CD4-positive, alpha-beta T cell treated with Interleukin-4 for 4 hours (primary cell): ENCODE data around the gene DOCK4.

ENCODE experiments used
- DNase-seq: peaks from one replicate; pipeline ENCODE4 v3.0.0-alpha.2; 2020

Gene DOCK4

DNA sequence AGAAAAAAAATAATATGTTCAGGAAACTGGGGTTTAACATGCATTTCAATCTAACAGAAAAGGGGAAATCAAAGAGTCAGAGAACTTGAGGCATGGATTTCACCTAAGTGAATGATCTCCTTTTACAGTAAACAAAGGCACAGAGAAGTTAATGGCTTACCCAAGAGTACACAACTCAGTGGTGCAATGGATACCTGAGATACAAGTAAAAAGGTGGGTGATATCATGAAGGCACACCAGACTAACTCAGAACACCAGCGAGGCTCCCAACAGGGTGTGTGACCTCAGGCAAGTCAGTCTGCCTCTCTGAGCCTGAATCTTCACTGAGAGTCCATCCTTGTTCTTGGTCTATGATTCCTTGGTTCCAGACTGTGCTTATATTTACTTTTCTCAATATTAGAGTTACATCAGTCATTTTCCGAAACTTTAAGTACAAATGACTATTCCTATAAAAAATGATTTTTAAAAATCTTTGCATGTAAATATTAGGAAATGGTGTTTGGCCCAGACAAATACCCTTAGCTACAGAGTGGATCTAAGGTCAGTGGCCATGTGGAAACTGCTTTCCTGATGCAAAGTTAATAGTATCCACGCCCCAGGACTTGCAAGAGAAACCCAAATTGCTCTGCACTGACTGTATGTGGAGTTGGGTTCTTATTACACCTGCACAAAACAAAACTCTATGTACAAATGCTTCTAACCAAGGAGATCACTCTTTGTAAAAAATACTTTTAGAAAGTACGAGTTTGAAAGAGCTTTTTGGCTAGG lies 361.1 kb downstream of the DOCK4 start:
- DNase-seq = no peak

DNA sequence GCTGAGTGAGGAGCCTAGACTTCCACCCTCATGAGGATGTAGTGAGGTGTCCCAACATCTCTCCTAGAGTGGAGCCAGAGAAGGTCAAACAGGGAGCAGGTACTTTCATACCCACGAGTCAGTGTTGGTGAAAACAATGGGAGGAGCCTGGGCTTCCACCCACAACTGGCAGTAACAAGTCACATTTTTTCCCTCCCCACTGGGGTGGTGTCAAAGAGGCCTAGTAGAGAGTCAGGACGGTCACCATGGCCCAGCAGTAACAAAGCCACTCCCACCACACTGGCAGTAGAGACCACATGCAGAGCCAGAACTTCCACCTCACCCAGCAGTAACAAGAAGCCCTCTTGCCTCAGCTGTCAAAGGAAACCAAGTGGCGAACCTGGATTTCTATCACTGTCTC lies 363.7 kb downstream of the DOCK4 start:
- DNase-seq = no peak

DNA sequence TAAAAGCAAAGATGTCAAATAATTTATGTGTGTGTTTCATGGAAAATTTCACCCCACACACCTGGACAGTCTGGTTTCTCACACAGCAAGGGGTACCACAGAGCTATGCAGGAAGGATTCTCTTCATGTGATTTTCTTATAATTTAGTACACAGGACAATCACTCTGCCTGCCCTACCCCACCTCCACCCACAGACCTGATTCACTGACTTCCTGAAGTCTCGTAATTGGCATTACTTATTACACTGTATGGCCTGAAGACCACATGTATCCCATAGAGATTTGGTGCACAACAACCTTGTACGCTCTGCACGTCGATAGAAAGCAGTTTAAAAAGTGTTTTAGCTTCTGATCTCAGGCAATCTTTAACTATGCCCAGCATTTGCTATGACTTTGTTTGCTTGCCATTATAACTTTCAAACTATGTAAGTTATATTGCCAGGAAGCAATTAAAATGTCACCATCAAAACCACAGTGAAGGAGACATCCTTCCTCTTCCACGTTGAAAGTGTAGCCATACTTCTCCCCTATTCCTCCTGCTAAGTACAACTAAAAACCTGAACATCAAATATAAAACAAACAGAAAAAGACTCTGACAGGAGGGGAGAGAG lies 364.5 kb downstream of the DOCK4 start:
- no peak for DNase-seq

- no peak for DNase-seq
Observed at GRCh38 chr7:111840528-111840927, 365.7 kb downstream of the DOCK4 start.

DNA sequence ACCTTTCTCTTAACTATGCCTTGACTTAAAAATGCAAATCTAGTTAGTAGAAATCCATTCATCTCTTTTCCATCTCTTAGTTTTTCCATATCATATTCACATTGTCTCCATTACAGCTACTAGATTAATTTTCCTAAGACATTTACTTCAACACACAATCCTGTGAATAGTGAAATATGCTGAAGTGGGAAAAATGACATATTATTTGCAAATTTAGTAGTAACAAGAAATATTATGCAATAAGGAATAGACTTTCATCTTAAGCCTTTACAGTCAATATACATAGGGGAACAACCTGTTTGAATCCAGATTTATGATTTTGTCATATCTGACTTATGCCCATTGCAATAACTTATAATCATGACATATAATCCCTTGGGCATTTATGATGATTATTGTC lies 366.9 kb downstream of the DOCK4 start:
- DNase-seq = no peak

- no peak for DNase-seq
Observed at GRCh38 chr7:111836592-111836991, 369.6 kb downstream of the DOCK4 start.

- no peak for DNase-seq
Observed at GRCh38 chr7:111835066-111835465, 371.1 kb downstream of the DOCK4 start.

- DNase-seq = no peak
Observed at GRCh38 chr7:111834367-111834766, 371.8 kb downstream of the DOCK4 start.

- DNase-seq = no peak
Observed at GRCh38 chr7:111833466-111833865, 372.7 kb downstream of the DOCK4 start.

- no peak for DNase-seq
Observed at GRCh38 chr7:111832174-111832573, 374.0 kb downstream of the DOCK4 start.

GRCh38 chr7:111829221-111829620 lies 377.0 kb downstream of the DOCK4 start:
- DNase-seq = no peak

DNA sequence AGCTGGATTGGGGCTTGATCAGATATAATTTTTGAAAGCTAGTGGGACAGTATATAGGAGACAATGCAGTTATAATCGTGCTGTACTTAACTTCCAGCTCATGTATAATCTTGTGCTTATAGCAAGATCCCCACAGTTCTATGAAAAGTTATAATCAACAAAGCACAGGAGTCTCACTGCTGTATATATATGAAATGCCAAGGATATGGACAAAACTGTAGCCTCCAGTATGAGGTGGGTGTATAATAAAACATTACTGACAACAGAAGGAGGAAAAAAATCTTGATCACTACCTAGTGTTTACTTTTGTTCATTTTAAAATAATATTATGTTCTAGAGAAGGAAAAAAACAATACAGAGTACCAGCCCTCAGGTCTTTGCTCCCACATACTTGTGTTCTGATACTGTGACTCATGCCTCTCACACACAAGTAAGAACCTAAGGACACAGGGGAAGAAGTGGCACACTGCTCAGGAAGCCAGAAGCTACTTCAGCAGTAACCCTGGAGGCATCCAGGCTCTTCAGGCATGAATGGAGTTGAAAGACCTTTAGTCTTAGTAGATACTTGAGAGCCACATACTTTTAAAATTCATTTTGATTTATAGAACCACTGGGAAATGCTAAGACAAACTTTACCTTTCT lies 378.2 kb downstream of the DOCK4 start:
- no peak for DNase-seq

DNA sequence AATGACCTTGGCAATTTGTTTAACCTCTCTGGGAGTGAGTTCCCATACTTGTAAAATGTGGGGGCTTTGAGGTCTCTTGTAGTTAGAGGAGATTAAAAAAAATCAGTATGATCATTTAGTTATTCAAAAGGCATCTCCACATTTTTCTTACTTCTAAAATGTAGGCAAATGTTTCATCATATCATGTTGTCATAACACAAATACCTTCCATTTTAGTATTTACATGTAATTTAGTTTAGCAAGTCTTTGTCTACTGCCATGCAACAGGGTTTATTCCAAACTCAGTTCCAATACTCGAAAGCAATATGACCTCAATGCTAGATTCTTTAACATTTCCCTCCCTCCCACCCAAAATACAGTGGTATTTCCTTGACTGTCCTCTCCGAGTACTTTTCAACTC lies 381.2 kb downstream of the DOCK4 start:
- DNase-seq = no peak

DNA sequence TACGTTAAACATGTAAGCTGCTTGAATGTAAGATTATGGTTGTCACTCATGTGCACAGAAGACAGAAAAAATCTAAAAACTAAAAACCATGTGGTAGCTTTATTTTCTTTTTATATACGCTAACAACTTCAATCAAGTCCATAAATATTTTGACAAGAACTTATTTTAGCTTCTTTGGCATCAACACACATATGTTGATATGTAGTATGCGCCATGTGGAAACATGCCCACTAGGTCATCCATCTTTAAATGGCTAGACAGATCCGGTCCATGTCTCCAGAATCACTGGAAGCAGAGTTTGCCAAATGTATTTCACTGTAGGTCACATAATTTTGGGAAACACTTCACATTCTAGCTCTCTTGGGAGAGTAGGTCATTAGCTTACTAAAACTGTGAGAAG lies 382.4 kb downstream of the DOCK4 start:
- no peak for DNase-seq

GRCh38 chr7:111821046-111821445 lies 385.2 kb downstream of the DOCK4 start:
- DNase-seq = no peak

GRCh38 chr7:111820621-111821020 lies 385.6 kb downstream of the DOCK4 start:
- no peak for DNase-seq

- no peak for DNase-seq
Observed at GRCh38 chr7:111820121-111820520, 386.1 kb downstream of the DOCK4 start.

DNA sequence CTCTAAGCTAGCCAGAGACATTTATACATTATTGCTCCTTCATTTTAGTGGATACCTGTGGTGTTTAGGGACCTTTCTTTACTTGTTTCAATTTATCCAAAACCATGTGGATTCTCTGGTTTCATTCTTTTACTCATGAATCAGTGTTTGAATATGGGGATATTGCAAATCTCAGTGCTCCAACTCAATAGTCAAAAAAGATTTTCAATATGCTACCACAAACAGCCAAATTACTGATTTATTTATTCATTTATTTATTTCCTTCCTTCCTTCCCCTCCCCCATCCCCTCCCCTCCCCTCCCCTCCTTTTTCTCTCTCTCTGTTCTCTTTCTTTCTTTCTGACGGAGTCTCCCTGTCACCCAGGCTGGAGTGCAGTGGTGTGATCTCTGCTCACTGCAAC lies 390.8 kb downstream of the DOCK4 start:
- no peak for DNase-seq

- no peak for DNase-seq
Observed at GRCh38 chr7:111813306-111813705, 392.9 kb downstream of the DOCK4 start.

- no peak for DNase-seq
Observed at GRCh38 chr7:111806232-111806631, 400.0 kb downstream of the DOCK4 start.

GRCh38 chr7:111803015-111803758 lies 403.0 kb downstream of the DOCK4 start:
- no peak for DNase-seq

GRCh38 chr7:111802194-111802772 lies 403.9 kb downstream of the DOCK4 start:
- DNase-seq = no peak

DNA sequence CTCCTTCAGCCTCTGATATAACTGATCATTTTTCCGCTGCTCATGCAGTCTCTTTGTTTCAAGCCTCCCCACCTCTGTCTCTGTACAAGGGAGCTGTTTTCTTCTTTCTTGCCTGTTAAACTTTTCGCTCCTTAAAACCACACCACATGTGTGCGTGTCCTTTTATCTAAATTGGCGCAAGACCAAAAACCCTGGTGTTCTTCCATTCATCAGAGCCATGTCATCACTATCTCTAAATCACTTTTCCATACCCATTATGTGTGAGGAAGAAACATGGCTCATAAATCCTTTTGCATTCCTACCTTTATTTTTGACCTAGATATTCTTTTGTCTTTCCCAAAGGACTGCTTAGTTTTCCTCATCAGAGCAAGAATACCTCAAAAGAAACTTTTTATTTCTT lies 404.9 kb downstream of the DOCK4 start:
- no peak for DNase-seq
